MM.1S (cell line): ENCODE results near the gene TRA2A.

Experiments used
- DNase-seq: peaks from one replicate; pipeline ENCODE4 v3.0.0-alpha.2; 2015
- H2AFZ ChIP-seq: fragments of 300-600 bp; sonication (generic); 2 replicates; pipeline ENCODE4 v1.6.0; 2016; ENCODE audit warnings: antibody characterized with exemption, low read length
- H3F3A ChIP-seq: fragments of 300-600 bp; sonication (generic); 2 replicates; pipeline ENCODE4 v1.6.1; 2016; ENCODE audit warnings: mild to moderate bottlenecking, antibody characterized with exemption, low read length, moderate library complexity, mixed read lengths; ENCODE audit not compliant: insufficient read depth
- H3K27ac ChIP-seq: fragments of 300-600 bp; sonication (generic); 2 replicates; pipeline ENCODE4 v1.5.1; 2016; ENCODE audit warnings: mild to moderate bottlenecking, low read length
- H3K27me3 ChIP-seq: fragments of 300-600 bp; sonication (generic); replicated peaks from 2 replicates; pipeline ENCODE4 v1.6.0; 2016; ENCODE audit warnings: low read length; ENCODE audit not compliant: insufficient read depth
- H3K36me3 ChIP-seq: fragments of 300-600 bp; sonication (generic); replicated peaks from 2 replicates; pipeline ENCODE4 v1.6.1; 2016; ENCODE audit warnings: mild to moderate bottlenecking, low read length, mixed read lengths; ENCODE audit not compliant: insufficient read depth
- H3K4me1 ChIP-seq: fragments of 300-600 bp; sonication (generic); 2 replicates; pipeline ENCODE4 v1.6.1; 2016; ENCODE audit warnings: low read length, mixed read lengths
- H3K4me2 ChIP-seq: fragments of 300-600 bp; sonication (generic); 2 replicates; pipeline ENCODE4 v1.6.0; 2016; ENCODE audit warnings: low read depth, low read length
- H3K4me3 ChIP-seq: fragments of 300-600 bp; sonication (generic); 2 replicates; pipeline ENCODE4 v1.5.1; 2016; ENCODE audit warnings: low read length, mixed read lengths
- H3K79me2 ChIP-seq: fragments of 300-600 bp; sonication (generic); 2 replicates; pipeline ENCODE4 v1.6.1; 2016; ENCODE audit warnings: mixed run types, low read length, mixed read lengths
- H3K9ac ChIP-seq: fragments of 300-600 bp; sonication (generic); 2 replicates; pipeline ENCODE4 v1.6.1; 2016; ENCODE audit warnings: low read length, mixed read lengths
- H3K9me2 ChIP-seq: fragments of 300-600 bp; sonication (generic); replicated peaks from 2 replicates; pipeline ENCODE4 v1.6.1; 2016; ENCODE audit warnings: mild to moderate bottlenecking, low read length, mixed read lengths; ENCODE audit not compliant: insufficient read depth
- H3K9me3 ChIP-seq: fragments of 300-600 bp; sonication (generic); replicated peaks from 2 replicates; pipeline ENCODE4 v1.6.1; 2016; ENCODE audit warnings: mild to moderate bottlenecking, low read length, mixed read lengths; ENCODE audit not compliant: insufficient read depth
- H4K20me1 ChIP-seq: fragments of 300-600 bp; sonication (generic); 2 replicates; pipeline ENCODE4 v1.6.1; 2016; ENCODE audit warnings: mild to moderate bottlenecking, low read length, moderate library complexity, mixed read lengths; ENCODE audit not compliant: insufficient read depth
- CTCF ChIP-seq: fragments of 300-600 bp; sonication (generic); IDR thresholded peaks from 2 replicates; pipeline ENCODE4 v1.5.1; 2016; ENCODE audit warnings: antibody characterized with exemption, low read length, mixed read lengths
- EZH2 ChIP-seq: fragments of 300-600 bp; sonication (generic); optimal IDR thresholded peaks from 2 replicates; pipeline ENCODE3; 2017; ENCODE audit warnings: low read depth, mild to moderate bottlenecking, antibody characterized with exemption, low read length, mixed read lengths
- EZH2phosphoT487 ChIP-seq: fragments of 300-600 bp; sonication (generic); IDR thresholded peaks from 2 replicates; pipeline ENCODE4 v1.6.1; 2018; ENCODE audit warnings: antibody characterized with exemption, low read length

Gene TRA2A

DNA sequence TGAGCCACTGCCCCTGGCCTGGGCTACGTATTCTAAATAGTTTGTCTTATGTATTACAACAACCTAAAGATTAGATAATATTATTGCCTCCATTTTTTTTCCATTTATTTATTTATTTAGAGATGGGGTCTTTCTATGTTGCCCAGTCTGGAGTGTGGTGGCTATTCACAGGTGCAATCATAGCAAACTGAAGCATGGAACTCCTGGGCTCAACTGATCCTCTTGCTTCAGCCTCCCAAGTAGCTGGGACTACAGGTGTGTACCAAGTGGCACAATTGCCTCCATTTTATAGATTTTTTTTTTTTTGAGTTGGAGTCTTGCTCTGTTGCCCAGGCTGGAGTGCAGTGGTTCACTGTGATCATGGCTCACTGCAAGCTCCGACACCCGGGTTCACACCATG lies 6.5 kb upstream of the TRA2A start:
- H3K4me3 ChIP-seq, result no peak overlapping the region
- no peaks in the 10 kb centered on the region for H3K9me3 ChIP-seq
- no peaks in the 10 kb centered on the region for H3K79me2 ChIP-seq
- no peaks in the 10 kb centered on the region for H3K36me3 ChIP-seq
- no peaks in the 10 kb centered on the region for H3K9me2 ChIP-seq
- no peak overlapping the region for H3K4me2 ChIP-seq
- no peak overlapping the region for H3K27ac ChIP-seq
- no peaks in the 10 kb centered on the region for H4K20me1 ChIP-seq
- TF ChIP-seq EZH2 (no peak), EZH2phosphoT487 (no peak), CTCF (no peak)
- no peak for DNase-seq
- H3K27me3 ChIP-seq, result no peaks in the 10 kb centered on the region
- H3F3A ChIP-seq, result peaks cover 13% of the 10 kb centered on the region
- peaks cover 15% of the 10 kb centered on the region for H3K4me1 ChIP-seq
- H2AFZ ChIP-seq, result no peak overlapping the region
- no peak overlapping the region for H3K9ac ChIP-seq

DNA sequence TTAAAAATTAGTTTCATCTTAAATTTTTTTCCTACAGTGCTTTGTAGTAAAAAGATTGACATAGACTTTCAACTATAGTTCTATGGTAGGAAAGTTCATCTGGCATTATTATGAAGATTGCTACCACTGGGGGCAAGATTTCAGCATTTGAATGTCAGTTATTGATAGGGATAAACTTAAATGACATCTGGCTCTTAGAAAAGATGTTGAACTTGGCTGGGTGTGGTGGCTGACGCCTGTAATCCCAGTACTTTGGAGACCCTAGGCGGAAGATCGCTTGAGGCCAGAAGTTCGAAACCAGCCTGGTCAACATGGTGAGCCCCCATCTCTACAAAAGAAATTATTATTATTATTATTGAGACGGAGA lies 1.4 kb upstream of the TRA2A start:
- Histone ChIP-seq H3K27ac (no peak overlapping the region), H3K79me2 (peaks cover 36% of the 10 kb centered on the region), H3K9ac (no peak overlapping the region), H3F3A (no peaks in the 10 kb centered on the region), H2AFZ (no peak overlapping the region), H3K9me2 (no peaks in the 10 kb centered on the region), H3K36me3 (no peaks in the 10 kb centered on the region), H3K4me1 (0 out of 2 replicates have a peak, but pooled peaks cover 5% of the 10 kb centered on the region), H3K4me3 (no peak overlapping the region), H3K4me2 (no peak overlapping the region), H4K20me1 (peaks cover 28% of the 10 kb centered on the region), H3K9me3 (no peaks in the 10 kb centered on the region), H3K27me3 (no peaks in the 10 kb centered on the region)
- no peak for TF ChIP-seq EZH2phosphoT487
- no peak for TF ChIP-seq EZH2
- no peak for TF ChIP-seq CTCF
- DNase-seq, result no peak

GRCh38 chr7:23532490-23533237 lies 883 bp upstream of the TRA2A start:
- peaks cover 42% of the 10 kb centered on the region for H3K79me2 ChIP-seq
- no peak for DNase-seq
- H3F3A ChIP-seq, result no peaks in the 10 kb centered on the region
- peaks cover 34% of the 10 kb centered on the region for H4K20me1 ChIP-seq
- H2AFZ ChIP-seq, result peak overlapping the region; percentile 80
- no peak overlapping the region for H3K4me3 ChIP-seq
- H3K36me3 ChIP-seq, result no peaks in the 10 kb centered on the region
- H3K4me1 ChIP-seq, result 0 out of 2 replicates have a peak, but pooled peaks cover 5% of the 10 kb centered on the region
- peak overlapping the region; percentile 73; the same call in 1 of the 2 replicates for H3K4me2 ChIP-seq
- no peaks in the 10 kb centered on the region for H3K9me3 ChIP-seq
- H3K9ac ChIP-seq, result no peak overlapping the region; the same call in 1 of the 2 replicates
- H3K9me2 ChIP-seq, result no peaks in the 10 kb centered on the region
- TF ChIP-seq CTCF (no peak), EZH2 (no peak), EZH2phosphoT487 (no peak)
- H3K27ac ChIP-seq, result no peak overlapping the region
- no peaks in the 10 kb centered on the region for H3K27me3 ChIP-seq
